ENCODE results near the gene ZC3H4.

- no peak for TF ChIP-seq CTCF (IDR thresholded peaks at IDR 0.05)
- no peak for TF ChIP-seq ZFX (IDR thresholded peaks at IDR 0.05; ENCODE audit: borderline replicate concordance)
Measured at GRCh38 chr19:47145639-47146486, 32.3 kb upstream of the ZC3H4 start.

Data from 22Rv1 (cell line).